H1 (cell line): ENCODE measurements around the gene MACROD2. TPM values are rescaled to one million over a fixed set of nuclear protein-coding genes. Genes with fewer than 3 reads are reported as not detected.

Source experiments
- CTCF ChIA-PET: fragments of 300-600 bp; sonication (Branson Sonifier 250); formaldehyde crosslinking; loops from one replicate; lab custom pipeline; 2021; ENCODE audit not compliant: partially characterized antibody; lab: Charles Lee
- POLR2A ChIA-PET: fragments of 300-600 bp; sonication (Branson Sonifier 250); formaldehyde crosslinking; loops from one replicate; lab custom pipeline; 2021; ENCODE audit warnings: inconsistent platforms; ENCODE audit not compliant: partially characterized antibody; lab: Charles Lee
- DNase-seq, 2 experiments: peaks; one replicate each; pipeline versions ENCODE4 v3.0.0 to v3.0.0-alpha.2; 2010 to 2022; ENCODE audit warnings: low spot score in 2 of 2, low read depth in 1 of 2, mixed read lengths in 1 of 2
- FAIRE-seq: peaks from 2 replicates; lab custom pipeline; 2011; peaks lifted over from hg19 to GRCh38; lab: Jason Lieb, UNC
- H2AFZ ChIP-seq: 2 replicates; pipeline ENCODE4 v1.8.1; 2012; ENCODE audit warnings: low read length, inconsistent platforms
- H2AK5ac ChIP-seq: 2 replicates; pipeline ENCODE4 v1.6.1; 2013; ENCODE audit warnings: low read depth, low read length
- H2BK120ac ChIP-seq: replicated peaks from 2 replicates; pipeline ENCODE3; 2013; ENCODE audit warnings: low read depth, low read length, inconsistent platforms
- H2BK12ac ChIP-seq: 2 replicates; pipeline ENCODE4 v1.6.1; 2013; ENCODE audit warnings: low read depth, low read length
- H2BK15ac ChIP-seq: 2 replicates; pipeline ENCODE4 v1.6.1; 2013; ENCODE audit warnings: low read length
- H2BK20ac ChIP-seq: 2 replicates; pipeline ENCODE4 v1.6.1; 2013; ENCODE audit warnings: low read length
- H2BK5ac ChIP-seq: 2 replicates; pipeline ENCODE4 v1.6.1; 2013; ENCODE audit warnings: low read depth, low read length
- H3K14ac ChIP-seq: 2 replicates; pipeline ENCODE4 v1.6.1; 2013; ENCODE audit warnings: inconsistent platforms; ENCODE audit not compliant: insufficient read length
- H3K18ac ChIP-seq: 2 replicates; pipeline ENCODE4 v1.6.1; 2013; ENCODE audit warnings: low read length; ENCODE audit errors: extremely low read depth
- H3K23ac ChIP-seq: 2 replicates; pipeline ENCODE4 v1.6.1; 2013; ENCODE audit warnings: inconsistent platforms; ENCODE audit not compliant: insufficient read length
- H3K23me2 ChIP-seq: 2 replicates; pipeline ENCODE4 v1.6.1; 2013; ENCODE audit warnings: low read depth, low read length
- H3K27ac ChIP-seq: 2 replicates; pipeline ENCODE4 v1.6.1; 2011; ENCODE audit warnings: low read depth, low read length, inconsistent platforms
- H3K27me3 ChIP-seq, 4 experiments: replicated peaks in 1 of 4; 1 replicate in 1 of 4; 2 replicates in 3 of 4; pipeline versions ENCODE4 v1.6.1 to v1.8.1; 2011 to 2013; ENCODE audit warnings: low read length in 3 of 4, mild to moderate bottlenecking in 3 of 4, inconsistent platforms in 2 of 4, mixed read lengths in 2 of 4, moderate library complexity in 1 of 4; ENCODE audit not compliant: control insufficient read depth in 3 of 4, insufficient read depth in 3 of 4; ENCODE audit errors: extremely low read depth in 1 of 4
- H3K36me3 ChIP-seq, 4 experiments: 2 replicates each; pipeline versions ENCODE4 v1.6.1 to v1.8.1; 2011 to 2013; ENCODE audit warnings: mild to moderate bottlenecking in 4 of 4, low read length in 3 of 4, moderate library complexity in 2 of 4, control low read depth in 1 of 4, inconsistent platforms in 1 of 4; ENCODE audit not compliant: insufficient read depth in 4 of 4, control insufficient read depth in 2 of 4
- H3K4ac ChIP-seq: replicated peaks from 2 replicates; pipeline ENCODE3; 2013; ENCODE audit warnings: low read length, low read depth, mixed read lengths, inconsistent platforms; ENCODE audit not compliant: insufficient read length
- H3K4me1 ChIP-seq, 4 experiments: replicated peaks in 1 of 4; 1 replicate in 1 of 4; 2 replicates in 3 of 4; pipeline versions ENCODE4 v1.6.1 to v1.8.1; 2011 to 2013; ENCODE audit warnings: low read length in 3 of 4, inconsistent platforms in 2 of 4, mixed read lengths in 1 of 4; ENCODE audit not compliant: insufficient read depth in 4 of 4, control insufficient read depth in 3 of 4
- H3K4me2 ChIP-seq, 2 experiments: 2 replicates each; pipeline versions ENCODE4 v1.6.1 to v1.8.1; 2011 to 2013; ENCODE audit warnings: low read depth in 2 of 2, low read length in 2 of 2, control low read depth in 1 of 2, inconsistent platforms in 1 of 2, mild to moderate bottlenecking in 1 of 2; ENCODE audit not compliant: insufficient read depth in 1 of 2
- H3K4me3 ChIP-seq, 4 experiments: fragments of 200-600, 300-600 bp in 1 of 4; sonication (generic), shearing (Covaris generic), sonication (Bioruptor Twin) in 1 of 4; 2 replicates each; pipeline versions ENCODE4 v1.5.1 to v1.8.1; 2011 to 2016; ENCODE audit warnings: low read length in 4 of 4, low read depth in 3 of 4, control low read depth in 2 of 4, inconsistent platforms in 2 of 4, mild to moderate bottlenecking in 2 of 4, mixed read lengths in 1 of 4, moderate library complexity in 1 of 4; ENCODE audit not compliant: insufficient read depth in 2 of 4; ENCODE audit errors: extremely low read depth in 1 of 4
- H3K56ac ChIP-seq: replicated peaks from 2 replicates; pipeline ENCODE3; 2013; ENCODE audit warnings: low read depth, mild to moderate bottlenecking, mixed read lengths, low read length, inconsistent platforms; ENCODE audit not compliant: insufficient read length
- H3K79me1 ChIP-seq: 2 replicates; pipeline ENCODE4 v1.6.1; 2013; ENCODE audit warnings: low read depth, low read length, control low read depth
- H3K79me2 ChIP-seq, 2 experiments: 2 replicates each; pipeline versions ENCODE4 v1.6.1 to v1.8.1; 2012 to 2013; ENCODE audit warnings: low read length in 2 of 2, mild to moderate bottlenecking in 2 of 2, inconsistent platforms in 1 of 2; ENCODE audit not compliant: insufficient read depth in 2 of 2, control insufficient read depth in 1 of 2
- H3K9ac ChIP-seq, 4 experiments: replicated peaks in 1 of 4; 1 replicate in 1 of 4; 2 replicates in 3 of 4; pipeline versions ENCODE4 v1.6.1 to v1.8.1; 2011 to 2013; ENCODE audit warnings: low read depth in 3 of 4, low read length in 3 of 4, control low read depth in 2 of 4, mild to moderate bottlenecking in 2 of 4, moderate library complexity in 2 of 4, inconsistent platforms in 1 of 4; ENCODE audit errors: extremely low read depth in 1 of 4
- H3K9me3 ChIP-seq, 2 experiments: 2 replicates each; pipeline versions ENCODE4 v1.6.1 to v1.8.1; 2012 to 2013; ENCODE audit warnings: mild to moderate bottlenecking in 2 of 2, moderate library complexity in 2 of 2, control low read depth in 1 of 2, inconsistent platforms in 1 of 2, low read depth in 1 of 2, low read length in 1 of 2, mixed read lengths in 1 of 2; ENCODE audit not compliant: insufficient read depth in 2 of 2
- H4K20me1 ChIP-seq, 2 experiments: replicated peaks in 1 of 2; 2 replicates each; pipeline versions ENCODE3 to v1.8.1; 2011 to 2013; ENCODE audit warnings: inconsistent platforms in 2 of 2, low read length in 2 of 2, mild to moderate bottlenecking in 1 of 2; ENCODE audit not compliant: insufficient read depth in 2 of 2, control insufficient read depth in 1 of 2
- H4K5ac ChIP-seq: 2 replicates; pipeline ENCODE4 v1.6.1; 2013; ENCODE audit warnings: low read length, low read depth, mixed read lengths, inconsistent platforms; ENCODE audit not compliant: insufficient read length
- H4K8ac ChIP-seq: 2 replicates; pipeline ENCODE4 v1.8.0; 2013; ENCODE audit warnings: mild to moderate bottlenecking, moderate library complexity, low read length, inconsistent platforms; ENCODE audit not compliant: insufficient read depth; ENCODE audit errors: extremely low read depth
- H4K91ac ChIP-seq: replicated peaks from 2 replicates; pipeline ENCODE3; 2013; ENCODE audit warnings: low read length, mixed read lengths, inconsistent platforms; ENCODE audit not compliant: insufficient read length
- BCL11A ChIP-seq, 2 experiments: IDR thresholded peaks; one replicate each; pipeline ENCODE4 v1.6.1; 2011; ENCODE audit warnings: low read depth in 2 of 2, low read length in 2 of 2, mild to moderate bottlenecking in 2 of 2
- BRCA1 ChIP-seq: IDR thresholded peaks from 2 replicates; pipeline ENCODE4 v1.6.1; 2012; ENCODE audit warnings: low read depth, low read length, improper control_type of control experiment
- CTBP2 ChIP-seq: IDR thresholded peaks from 2 replicates; pipeline ENCODE4 v1.7.0; 2011; ENCODE audit warnings: borderline replicate concordance, mild to moderate bottlenecking, moderate library complexity, mixed read lengths, low read length; ENCODE audit not compliant: insufficient read depth, insufficient read length
- EZH2 ChIP-seq: fragments of 200-600 bp; sonication (generic); IDR thresholded peaks from 2 replicates; pipeline ENCODE4 v1.7.1; 2012; ENCODE audit warnings: low read depth, mild to moderate bottlenecking, moderate library complexity, low read length, inconsistent platforms; ENCODE audit not compliant: severe bottlenecking
- GABPA ChIP-seq: IDR thresholded peaks from 2 replicates; pipeline ENCODE4 v1.6.1; 2011; ENCODE audit warnings: mild to moderate bottlenecking, low read length, moderate library complexity, borderline replicate concordance; ENCODE audit not compliant: insufficient read depth
- GTF2F1 ChIP-seq: IDR thresholded peaks from 2 replicates; pipeline ENCODE4 v1.6.1; 2012; ENCODE audit warnings: low read depth, low read length, improper control_type of control experiment, borderline replicate concordance
- KDM5A ChIP-seq: fragments of 200-600 bp; IDR thresholded peaks from 2 replicates; pipeline ENCODE4 v1.7.1; 2012; ENCODE audit warnings: mild to moderate bottlenecking, low read length, inconsistent platforms, mixed read lengths
- NRF1 ChIP-seq: IDR thresholded peaks from 2 replicates; pipeline ENCODE4 v1.6.1; 2011; ENCODE audit warnings: mild to moderate bottlenecking, low read depth, low read length, improper control_type of control experiment
- PHF8 ChIP-seq: fragments of 200-600 bp; sonication (generic); conservative IDR thresholded peaks from 2 replicates; pipeline ENCODE4 v1.7.1; 2012; ENCODE audit warnings: low read depth, mild to moderate bottlenecking, inconsistent platforms, low read length, moderate library complexity
- POLR2AphosphoS5 ChIP-seq: IDR thresholded peaks from 2 replicates; pipeline ENCODE4 v1.6.1; 2011; ENCODE audit warnings: low read depth, low read length
- POU5F1 ChIP-seq: IDR thresholded peaks from 2 replicates; pipeline ENCODE4 v1.6.1; 2011; ENCODE audit warnings: low read depth, mild to moderate bottlenecking, low read length, moderate library complexity
- SIRT6 ChIP-seq: IDR thresholded peaks from one replicate; pipeline ENCODE4 v1.7.1; 2012; ENCODE audit warnings: low read length, inconsistent platforms
- SIX5 ChIP-seq: IDR thresholded peaks from 2 replicates; pipeline ENCODE4 v1.6.1; 2011; ENCODE audit warnings: mild to moderate bottlenecking, low read depth, low read length
- SRF ChIP-seq: IDR thresholded peaks from 2 replicates; pipeline ENCODE4 v1.6.1; 2011; ENCODE audit warnings: mild to moderate bottlenecking, low read depth, low read length, moderate library complexity
- WGBS, 2 experiments: shearing (Covaris generic) in 1 of 2; methylation state at CpG; one replicate each; pipeline versions ENCODE4 v1.1.6 to v1.1.7; 2013 to 2015; ENCODE audit warnings: low lambda C conversion rate in 2 of 2, mixed read lengths in 2 of 2, inconsistent platforms in 1 of 2, low coverage in 1 of 2, missing lambda C conversion rate in 1 of 2; ENCODE audit not compliant: insufficient replicate concordance in 2 of 2, insufficient coverage in 1 of 2, insufficient read length in 1 of 2; ENCODE audit errors: extremely low coverage in 1 of 2, missing lambda C conversion rate in 1 of 2; 5-methylcytosine and 5-hydroxymethylcytosine counted together
- polyA plus RNA-seq, 7 experiments: library from polyadenylated mRNA; depleted of rRNA in 3 of 7; stranded (reverse) in 5 of 7; unstranded in 2 of 7; fragments of >200 nt in 5 of 7; fragments of 200-250 nt in 2 of 7; gene quantifications; 1 replicate in 5 of 7; 2 replicates in 1 of 7; 4 replicates in 1 of 7; pipeline versions ENCODE4 v1.2.1 to v1.2.3, GENCODE V29; 2011 to 2013; ENCODE audit warnings: missing spikeins in 2 of 7, mixed read lengths in 2 of 7
- total RNA-seq: library from RNA; stranded (reverse); fragmentation: NEBNext Ultra II Directional; extraction: Animal tissue kit (Norgen Biotek cat#: 25700); gene quantifications from 2 replicates; pipeline ENCODE4 v1.2.1, GENCODE V29; 2021

MACROD2 gene
- total and polyA plus RNA-seq, 2 of the 8 experiments (the other 6 are each of a cell fraction or from before 2014, with no cell fraction given), result 0.70 to 3.9 TPM

DNA sequence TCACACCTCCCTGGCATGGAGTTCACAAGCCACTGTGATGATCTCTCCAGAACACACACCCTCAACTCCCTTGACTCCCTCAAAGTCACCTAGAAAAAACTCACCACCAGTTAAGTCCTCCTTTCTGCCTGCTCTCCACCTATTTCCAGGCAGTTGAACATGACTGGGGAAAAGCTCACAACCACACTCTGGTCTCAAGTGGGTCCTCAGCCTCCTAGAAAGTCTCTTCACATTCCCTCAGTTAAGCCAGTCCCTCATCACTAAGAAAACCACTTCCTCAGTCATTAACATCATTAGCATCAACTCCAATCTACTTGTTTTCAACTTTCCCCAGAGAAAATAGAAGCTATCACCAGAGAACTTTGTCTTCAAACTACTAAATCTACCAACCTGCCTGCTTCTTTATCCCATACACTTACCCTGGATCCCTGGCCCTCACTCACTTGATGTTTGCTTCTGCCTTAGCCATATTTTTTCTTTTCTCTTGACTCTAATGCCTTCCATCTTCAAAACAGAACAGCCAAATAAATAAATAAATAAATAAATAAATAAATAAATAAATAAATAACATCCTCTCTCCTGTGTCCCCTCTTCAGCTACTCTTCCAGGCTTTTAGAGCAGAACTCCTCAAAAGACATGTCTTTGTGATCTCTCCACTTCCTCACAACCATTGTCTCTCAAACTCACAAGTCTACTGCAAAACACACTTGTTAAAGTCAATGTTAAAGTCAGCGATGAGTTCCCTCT, 1084.5 kb downstream of the MACROD2 start:
- Histone ChIP-seq H3K27me3 (no peaks in the 10 kb centered on the region), H3K4me3 (no peak overlapping the region), H3K9me3 (no peaks in the 10 kb centered on the region), H2AK5ac (no peak overlapping the region), H2BK12ac (no peak overlapping the region), H4K8ac (no peak overlapping the region), H4K20me1 (no peaks in the 10 kb centered on the region), H3K56ac (no peak overlapping the region), H3K18ac (no peak overlapping the region), H3K79me1 (no peaks in the 10 kb centered on the region), H3K9ac (no peak overlapping the region), H4K91ac (no peak overlapping the region), H3K4ac (peak overlapping the region; percentile 35), H3K79me2 (no peaks in the 10 kb centered on the region), H2BK120ac (no peak overlapping the region), H3K4me1 (peaks cover 0 to 6% (median 3%) of the 10 kb centered on the region in 4 experiments; a peak in 4 of 7 replicates), H3K23ac (no peak overlapping the region), H3K23me2 (no peaks in the 10 kb centered on the region), H3K4me2 (no peak overlapping the region), H3K27ac (no peak overlapping the region), H2AFZ (no peak overlapping the region), H2BK5ac (no peak overlapping the region), H2BK20ac (no peak overlapping the region), H2BK15ac (no peak overlapping the region), H3K14ac (no peak overlapping the region), H4K5ac (no peak overlapping the region), H3K36me3 (no peaks in the 10 kb centered on the region)
- DNase-seq, result no peak
- WGBS, 2 experiments, result 83% methylated on average over 1 of the region's 1 CpG; no CpG with 5 or more reads in 1 of the 2 experiments
- ChIA-PET CTCF (interaction anchor here (0.6 to 0.9 kb wide), 2 partner anchors 26 to 214 kb away, joined by 3 read pairs; no protein-coding TSS in a partner anchor), POLR2A (no interaction called here)
- no peak for FAIRE-seq
- TF ChIP-seq NRF1 (no peak), POU5F1 (no peak), SIX5 (no peak), GTF2F1 (no peak), GABPA (no peak), SRF (no peak), BCL11A (IDR thresholded peaks at IDR 0.05; ENCODE audit: low read depth in 2 of 2, low read length in 2 of 2) (no peak), CTBP2 (no peak), BRCA1 (no peak), KDM5A (no peak), SIRT6 (no peak), PHF8 (no peak), EZH2 (no peak), POLR2AphosphoS5 (no peak)
